HG02885 (cell line): ENCODE data around the gene AHNAK2.

Source experiments
- ATAC-seq: cut with Tn5 transposase; IDR thresholded peaks from one replicate; pipeline ENCODE4 v1.9.1; 2021; ENCODE audit warnings: mild to moderate bottlenecking; ENCODE audit not compliant: unreplicated experiment, poor library complexity

The AHNAK2 gene

GRCh38 chr14:105012171-105012985 is 34.2 kb upstream of the AHNAK2 start:
- no peak for ATAC-seq

- ATAC-seq: no peak
Measured at GRCh38 chr14:105011312-105011990, 33.3 kb upstream of the AHNAK2 start.

GRCh38 chr14:105010891-105011291 is 32.7 kb upstream of the AHNAK2 start:
- ATAC-seq: no peak

GRCh38 chr14:105010106-105010505 is 31.9 kb upstream of the AHNAK2 start:
- ATAC-seq: no peak

- ATAC-seq: no peak
Measured at GRCh38 chr14:105007593-105008264, 29.6 kb upstream of the AHNAK2 start.

- no peak for ATAC-seq
Measured at GRCh38 chr14:105006831-105007592, 28.8 kb upstream of the AHNAK2 start.

- ATAC-seq: no peak
Measured at GRCh38 chr14:105005929-105006830, 28.0 kb upstream of the AHNAK2 start.

- ATAC-seq: no peak
Measured at GRCh38 chr14:105005329-105005928, 27.3 kb upstream of the AHNAK2 start.

- ATAC-seq: no peak
Measured at GRCh38 chr14:104999361-104999760, 21.2 kb upstream of the AHNAK2 start.

- ATAC-seq: no peak
Measured at GRCh38 chr14:104998801-104999200, 20.6 kb upstream of the AHNAK2 start.

- ATAC-seq: no peak
Measured at GRCh38 chr14:104996483-104996882, 18.3 kb upstream of the AHNAK2 start.

GRCh38 chr14:104996032-104996431 is 17.9 kb upstream of the AHNAK2 start:
- no peak for ATAC-seq

GRCh38 chr14:104994978-104995377 is 16.8 kb upstream of the AHNAK2 start:
- ATAC-seq: no peak

GRCh38 chr14:104993808-104994591 is 15.8 kb upstream of the AHNAK2 start:
- ATAC-seq: no peak

GRCh38 chr14:104993306-104993705 is 15.1 kb upstream of the AHNAK2 start:
- no peak for ATAC-seq

- no peak for ATAC-seq
Measured at GRCh38 chr14:104992501-104992900, 14.3 kb upstream of the AHNAK2 start.

- no peak for ATAC-seq
Measured at GRCh38 chr14:104991896-104992230, 13.7 kb upstream of the AHNAK2 start.

GRCh38 chr14:104989951-104990303 is 11.8 kb upstream of the AHNAK2 start:
- ATAC-seq: no peak
